NB4 (cell line): ENCODE data around the gene QARS1.

ENCODE experiments used
- DNase-seq: peaks from one replicate; pipeline ENCODE4 v3.0.0; 2010; ENCODE audit warnings: low read depth
- H3K4me3 ChIP-seq: one replicate; pipeline ENCODE4 v1.5.1; 2011; ENCODE audit warnings: mild to moderate bottlenecking, low read depth, low read length, moderate library complexity
- MYC ChIP-seq: IDR thresholded peaks from 2 replicates; pipeline ENCODE4 v1.6.1; 2011; ENCODE audit warnings: low read depth, low read length
- POLR2A ChIP-seq: IDR thresholded peaks from 2 replicates; pipeline ENCODE4 v1.6.1; 2011; ENCODE audit warnings: mild to moderate bottlenecking; ENCODE audit not compliant: insufficient read length; ENCODE audit errors: extremely low read depth
- TF ChIP-seq, protein P1 (sequence below): IDR thresholded peaks from one replicate; pipeline ENCODE4 v1.5.1; 2012; ENCODE audit warnings: low read depth, low read length
- TF ChIP-seq, protein P2 (sequence below): IDR thresholded peaks from 2 replicates; pipeline ENCODE4 v1.6.1; 2011; ENCODE audit warnings: low read depth, low read length

The QARS1 gene

DNA sequence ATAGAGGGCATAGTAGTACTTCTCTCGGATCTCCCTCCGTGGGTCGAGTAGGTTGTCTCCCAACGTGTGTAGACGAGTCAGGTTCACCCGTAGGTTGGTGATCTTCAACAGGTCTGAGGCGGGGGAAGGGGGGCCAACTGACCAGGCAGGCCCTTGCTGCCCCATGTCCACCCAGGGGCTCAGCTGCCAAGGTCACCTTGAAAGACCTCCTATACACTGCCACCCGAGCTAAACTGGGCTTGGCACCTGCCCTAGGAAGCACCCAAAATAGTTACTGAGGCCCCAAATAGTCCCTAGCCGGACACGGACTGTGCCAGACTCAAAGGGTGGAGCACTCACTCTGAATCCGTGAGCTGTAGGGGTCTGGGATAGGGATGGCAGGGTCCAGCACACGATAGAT lies 26.5 kb upstream of the QARS1 start:
- TF ChIP-seq, protein P1, sequence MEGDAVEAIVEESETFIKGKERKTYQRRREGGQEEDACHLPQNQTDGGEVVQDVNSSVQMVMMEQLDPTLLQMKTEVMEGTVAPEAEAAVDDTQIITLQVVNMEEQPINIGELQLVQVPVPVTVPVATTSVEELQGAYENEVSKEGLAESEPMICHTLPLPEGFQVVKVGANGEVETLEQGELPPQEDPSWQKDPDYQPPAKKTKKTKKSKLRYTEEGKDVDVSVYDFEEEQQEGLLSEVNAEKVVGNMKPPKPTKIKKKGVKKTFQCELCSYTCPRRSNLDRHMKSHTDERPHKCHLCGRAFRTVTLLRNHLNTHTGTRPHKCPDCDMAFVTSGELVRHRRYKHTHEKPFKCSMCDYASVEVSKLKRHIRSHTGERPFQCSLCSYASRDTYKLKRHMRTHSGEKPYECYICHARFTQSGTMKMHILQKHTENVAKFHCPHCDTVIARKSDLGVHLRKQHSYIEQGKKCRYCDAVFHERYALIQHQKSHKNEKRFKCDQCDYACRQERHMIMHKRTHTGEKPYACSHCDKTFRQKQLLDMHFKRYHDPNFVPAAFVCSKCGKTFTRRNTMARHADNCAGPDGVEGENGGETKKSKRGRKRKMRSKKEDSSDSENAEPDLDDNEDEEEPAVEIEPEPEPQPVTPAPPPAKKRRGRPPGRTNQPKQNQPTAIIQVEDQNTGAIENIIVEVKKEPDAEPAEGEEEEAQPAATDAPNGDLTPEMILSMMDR, result no peak
- TF ChIP-seq, protein P2, sequence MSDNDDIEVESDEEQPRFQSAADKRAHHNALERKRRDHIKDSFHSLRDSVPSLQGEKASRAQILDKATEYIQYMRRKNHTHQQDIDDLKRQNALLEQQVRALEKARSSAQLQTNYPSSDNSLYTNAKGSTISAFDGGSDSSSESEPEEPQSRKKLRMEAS, result no peak
- TF ChIP-seq POLR2A (no peak), MYC (no peak)
- DNase-seq, result no peak
- H3K4me3 ChIP-seq, result no peak overlapping the region

DNA sequence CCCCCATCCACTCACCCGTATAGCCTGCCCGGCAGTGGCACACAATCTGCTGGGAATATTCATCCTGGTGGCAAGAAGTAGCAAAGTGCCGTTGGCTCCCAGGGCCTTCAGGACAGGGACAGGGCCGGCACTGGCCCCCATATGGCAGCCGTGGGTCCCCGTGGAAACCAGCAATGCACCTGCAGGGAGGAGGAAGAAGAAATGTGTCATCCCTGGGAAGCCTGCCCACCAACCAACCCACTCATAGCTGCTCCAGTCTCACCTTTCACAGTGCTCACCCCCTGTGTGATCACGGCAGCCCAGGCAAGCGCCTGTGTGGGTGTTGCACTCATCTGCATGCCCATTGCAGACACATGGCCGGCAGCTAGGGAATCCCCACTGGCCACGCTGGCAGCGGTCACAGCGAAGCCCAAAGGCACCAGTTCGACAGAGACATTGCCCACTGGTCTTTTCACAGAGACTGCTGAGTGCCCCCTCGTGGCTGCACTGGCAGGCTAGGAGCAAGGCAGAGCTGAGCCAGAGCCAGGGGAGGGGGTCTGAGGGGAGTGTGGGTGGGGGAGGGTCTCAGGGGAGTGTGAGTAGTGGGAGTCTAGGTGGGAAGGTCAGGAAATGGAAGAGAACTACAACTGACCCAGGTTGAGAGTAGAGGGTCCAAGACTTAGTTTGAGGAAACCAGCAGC lies 20.6 kb upstream of the QARS1 start:
- no peak overlapping the region for H3K4me3 ChIP-seq
- peak; percentile 26 for DNase-seq
- TF ChIP-seq MYC (no peak), POLR2A (no peak)
- TF ChIP-seq, protein P2, result no peak
- TF ChIP-seq, protein P1, result peak; percentile 39

DNA sequence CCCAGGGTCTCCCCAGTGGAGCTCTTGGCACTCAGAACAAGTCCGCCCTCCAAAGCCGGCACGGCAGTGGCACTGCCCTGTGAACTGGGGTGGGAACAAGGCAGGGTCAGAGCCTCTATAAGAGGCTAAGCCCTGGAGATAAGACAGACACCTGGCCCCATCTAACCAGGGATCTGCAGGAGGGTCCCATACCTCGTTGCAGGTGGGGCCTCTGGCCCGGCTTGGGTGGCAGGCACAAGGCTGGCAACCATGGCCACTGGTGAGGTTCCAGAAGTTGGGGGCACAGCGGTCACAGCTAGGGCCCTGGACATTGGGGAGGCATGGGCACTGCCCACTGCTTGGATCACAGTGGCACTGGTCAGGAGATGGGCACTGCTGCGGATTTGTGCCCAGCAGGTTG lies 19.6 kb upstream of the QARS1 start:
- TF ChIP-seq, protein P2, result no peak
- TF ChIP-seq MYC (no peak), POLR2A (no peak)
- TF ChIP-seq, protein P1, result no peak
- no peak overlapping the region for H3K4me3 ChIP-seq
- DNase-seq, result no peak

DNA sequence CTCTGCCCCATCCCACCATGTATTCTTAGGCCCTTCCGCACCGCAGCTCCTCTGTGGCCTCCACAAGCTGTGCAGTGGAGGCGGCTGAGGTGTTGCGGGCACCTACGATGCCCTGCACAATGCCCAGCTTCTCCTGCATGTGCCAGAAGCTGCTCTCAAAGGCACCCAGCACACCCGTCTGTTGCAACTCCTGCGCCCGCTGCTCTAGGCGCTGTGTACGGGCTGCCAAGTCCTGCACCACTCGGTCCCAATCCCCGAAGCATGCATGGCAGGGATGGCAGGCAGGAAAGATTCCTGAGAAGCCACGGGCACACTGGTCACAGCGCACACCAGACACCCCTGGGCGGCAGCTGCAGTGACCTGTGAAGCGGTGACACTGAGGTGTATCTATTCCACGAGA lies 19.1 kb upstream of the QARS1 start:
- no peak for DNase-seq
- no peak for TF ChIP-seq MYC
- TF ChIP-seq, protein P2, result no peak
- TF ChIP-seq, protein P1, result no peak
- no peak for TF ChIP-seq POLR2A
- H3K4me3 ChIP-seq, result no peak overlapping the region

DNA sequence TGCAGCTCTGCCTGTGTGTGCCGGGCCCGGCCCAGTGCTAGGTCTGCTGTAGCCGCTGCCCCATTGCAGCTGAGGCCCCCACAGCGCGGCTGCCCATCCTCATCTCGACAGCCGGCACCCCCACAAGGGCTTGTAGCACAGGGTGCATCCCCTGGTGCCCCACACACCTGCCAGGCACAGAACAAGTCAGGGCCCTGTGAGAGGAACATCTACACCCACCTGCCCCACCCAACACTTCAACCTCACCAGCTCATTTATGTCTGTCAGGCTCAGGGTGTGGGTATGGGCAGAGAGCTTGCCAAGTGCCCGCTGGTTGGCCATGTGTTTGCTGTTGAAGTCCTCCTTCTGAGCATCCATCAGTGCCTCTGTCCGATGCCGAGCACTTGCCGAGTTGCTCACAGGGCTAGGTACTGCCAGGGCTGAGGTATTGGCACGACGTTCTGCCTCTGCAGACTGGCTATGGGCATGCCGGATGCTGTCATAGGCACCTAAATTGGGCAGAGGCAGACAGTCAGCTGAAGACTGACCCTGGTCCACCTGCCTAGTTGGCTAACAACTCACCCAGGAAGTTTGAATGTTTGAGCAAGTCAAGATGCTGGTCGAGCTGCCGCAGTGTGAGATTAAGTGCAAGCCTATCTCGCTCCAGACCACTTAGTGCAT lies 18.5 kb upstream of the QARS1 start:
- no peak overlapping the region for H3K4me3 ChIP-seq
- no peak for DNase-seq
- TF ChIP-seq, protein P1, result no peak
- TF ChIP-seq, protein P2, result no peak
- no peak for TF ChIP-seq MYC
- TF ChIP-seq POLR2A, result no peak
